ENCODE measurements around the gene CHRD.

The CHRD gene

GRCh38 chr3:184347321-184348056, 32.4 kb upstream of the CHRD start:
- H3K36me3 ChIP-seq (ENCODE audit: control insufficient read depth in 2 of 2, insufficient read depth in 2 of 2, low read length in 2 of 2): peaks cover 19 to 21% of the 10 kb centered on the region in 2 donors
- no peaks in the 10 kb centered on the region for H3K27me3 ChIP-seq (ENCODE audit: control insufficient read depth in 1 of 2, insufficient read depth in 2 of 2, low read length in 2 of 2)
- H3K4me1 ChIP-seq (ENCODE audit: control insufficient read depth, insufficient read depth, low read length): peaks cover 11% of the 10 kb centered on the region
- no peak overlapping the region for H3K4me3 ChIP-seq (ENCODE audit: low read length in 2 of 2)
- no peaks in the 10 kb centered on the region for H3K9me3 ChIP-seq (ENCODE audit: control insufficient read depth in 2 of 2, low read length in 2 of 2)
- H3K27ac ChIP-seq (ENCODE audit: low read length): no peak overlapping the region
- H3K9ac ChIP-seq (ENCODE audit: low read length in 2 of 2): no peak overlapping the region

- Histone ChIP-seq H3K9me3 (ENCODE audit: control insufficient read depth in 2 of 2, low read length in 2 of 2) (no peaks in the 10 kb centered on the region), H3K9ac (ENCODE audit: low read length in 2 of 2) (no peak overlapping the region), H3K4me1 (ENCODE audit: control insufficient read depth, insufficient read depth, low read length) (peaks cover 11% of the 10 kb centered on the region), H3K4me3 (ENCODE audit: low read length in 2 of 2) (no peak overlapping the region), H3K36me3 (ENCODE audit: control insufficient read depth in 2 of 2, insufficient read depth in 2 of 2, low read length in 2 of 2) (peaks cover 13 to 16% of the 10 kb centered on the region in 2 donors), H3K27me3 (ENCODE audit: control insufficient read depth in 1 of 2, insufficient read depth in 2 of 2, low read length in 2 of 2) (no peaks in the 10 kb centered on the region), H3K27ac (ENCODE audit: low read length) (no peak overlapping the region)
Observed at GRCh38 chr3:184348057-184348382, 31.8 kb upstream of the CHRD start.

- Histone ChIP-seq H3K27me3 (ENCODE audit: control insufficient read depth in 1 of 2, insufficient read depth in 2 of 2, low read length in 2 of 2) (no peaks in the 10 kb centered on the region), H3K4me1 (ENCODE audit: control insufficient read depth, insufficient read depth, low read length) (peaks cover 9% of the 10 kb centered on the region), H3K4me3 (ENCODE audit: low read length in 2 of 2) (no peak overlapping the region), H3K36me3 (ENCODE audit: control insufficient read depth in 2 of 2, insufficient read depth in 2 of 2, low read length in 2 of 2) (peaks cover under 1% of the 10 kb centered on the region in 2 donors), H3K27ac (ENCODE audit: low read length) (no peak overlapping the region), H3K9ac (ENCODE audit: low read length in 2 of 2) (no peak overlapping the region), H3K9me3 (ENCODE audit: control insufficient read depth in 2 of 2, low read length in 2 of 2) (no peaks in the 10 kb centered on the region)
Observed at GRCh38 chr3:184349563-184350470, 30.0 kb upstream of the CHRD start.

GRCh38 chr3:184350618-184351017, 29.2 kb upstream of the CHRD start:
- H3K36me3 ChIP-seq (ENCODE audit: control insufficient read depth in 2 of 2, insufficient read depth in 2 of 2, low read length in 2 of 2): peaks cover 3 to 6% of the 10 kb centered on the region in 2 donors
- no peaks in the 10 kb centered on the region for H3K9me3 ChIP-seq (ENCODE audit: control insufficient read depth in 2 of 2, low read length in 2 of 2)
- H3K27ac ChIP-seq (ENCODE audit: low read length): no peak overlapping the region

GRCh38 chr3:184351511-184352148, 28.2 kb upstream of the CHRD start:
- peaks cover 5 to 7% of the 10 kb centered on the region in 2 donors for H3K36me3 ChIP-seq (ENCODE audit: control insufficient read depth in 2 of 2, insufficient read depth in 2 of 2, low read length in 2 of 2)
- no peak overlapping the region for H3K27ac ChIP-seq (ENCODE audit: low read length)
- no peak overlapping the region for H3K4me3 ChIP-seq (ENCODE audit: low read length in 2 of 2)

More at GRCh38 chr3:184350618-184351017, 29.2 kb upstream of the CHRD start:
- peaks cover 9% of the 10 kb centered on the region for H3K4me1 ChIP-seq (ENCODE audit: control insufficient read depth, insufficient read depth, low read length)
- H3K4me3 ChIP-seq (ENCODE audit: low read length in 2 of 2): no peak overlapping the region
- H3K27me3 ChIP-seq (ENCODE audit: control insufficient read depth in 1 of 2, insufficient read depth in 2 of 2, low read length in 2 of 2): no peaks in the 10 kb centered on the region
- H3K9ac ChIP-seq (ENCODE audit: low read length in 2 of 2): no peak overlapping the region

GRCh38 chr3:184352149-184352785, 27.6 kb upstream of the CHRD start:
- Histone ChIP-seq H3K27ac (ENCODE audit: low read length) (no peak overlapping the region), H3K27me3 (ENCODE audit: control insufficient read depth in 1 of 2, insufficient read depth in 2 of 2, low read length in 2 of 2) (no peaks in the 10 kb centered on the region)

More at GRCh38 chr3:184351511-184352148, 28.2 kb upstream of the CHRD start:
- H3K9me3 ChIP-seq (ENCODE audit: control insufficient read depth in 2 of 2, low read length in 2 of 2): no peaks in the 10 kb centered on the region
- H3K27me3 ChIP-seq (ENCODE audit: control insufficient read depth in 1 of 2, insufficient read depth in 2 of 2, low read length in 2 of 2): no peaks in the 10 kb centered on the region
- H3K9ac ChIP-seq (ENCODE audit: low read length in 2 of 2): no peak overlapping the region
- peaks cover 6% of the 10 kb centered on the region for H3K4me1 ChIP-seq (ENCODE audit: control insufficient read depth, insufficient read depth, low read length)

GRCh38 chr3:184352897-184353545, 26.8 kb upstream of the CHRD start:
- Histone ChIP-seq H3K27ac (ENCODE audit: low read length) (no peak overlapping the region), H3K36me3 (ENCODE audit: control insufficient read depth in 2 of 2, insufficient read depth in 2 of 2, low read length in 2 of 2) (peaks cover 9 to 11% of the 10 kb centered on the region in 2 donors)

More at GRCh38 chr3:184352149-184352785, 27.6 kb upstream of the CHRD start:
- Histone ChIP-seq H3K4me3 (ENCODE audit: low read length in 2 of 2) (no peak overlapping the region), H3K9ac (ENCODE audit: low read length in 2 of 2) (no peak overlapping the region), H3K4me1 (ENCODE audit: control insufficient read depth, insufficient read depth, low read length) (peaks cover 6% of the 10 kb centered on the region), H3K9me3 (ENCODE audit: control insufficient read depth in 2 of 2, low read length in 2 of 2) (no peaks in the 10 kb centered on the region), H3K36me3 (ENCODE audit: control insufficient read depth in 2 of 2, insufficient read depth in 2 of 2, low read length in 2 of 2) (peaks cover 9 to 10% of the 10 kb centered on the region in 2 donors)

GRCh38 chr3:184353546-184353941, 26.3 kb upstream of the CHRD start:
- Histone ChIP-seq H3K27me3 (ENCODE audit: control insufficient read depth in 1 of 2, insufficient read depth in 2 of 2, low read length in 2 of 2) (no peaks in the 10 kb centered on the region), H3K27ac (ENCODE audit: low read length) (no peak overlapping the region), H3K9ac (ENCODE audit: low read length in 2 of 2) (no peak overlapping the region), H3K4me1 (ENCODE audit: control insufficient read depth, insufficient read depth, low read length) (peaks cover 6% of the 10 kb centered on the region), H3K4me3 (ENCODE audit: low read length in 2 of 2) (no peak overlapping the region), H3K9me3 (ENCODE audit: control insufficient read depth in 2 of 2, low read length in 2 of 2) (no peaks in the 10 kb centered on the region), H3K36me3 (ENCODE audit: control insufficient read depth in 2 of 2, insufficient read depth in 2 of 2, low read length in 2 of 2) (peaks cover 9 to 15% of the 10 kb centered on the region in 2 donors)

More at GRCh38 chr3:184352897-184353545, 26.8 kb upstream of the CHRD start:
- H3K27me3 ChIP-seq (ENCODE audit: control insufficient read depth in 1 of 2, insufficient read depth in 2 of 2, low read length in 2 of 2): no peaks in the 10 kb centered on the region
- H3K9ac ChIP-seq (ENCODE audit: low read length in 2 of 2): no peak overlapping the region
- H3K4me3 ChIP-seq (ENCODE audit: low read length in 2 of 2): no peak overlapping the region
- H3K4me1 ChIP-seq (ENCODE audit: control insufficient read depth, insufficient read depth, low read length): peaks cover 6% of the 10 kb centered on the region
- H3K9me3 ChIP-seq (ENCODE audit: control insufficient read depth in 2 of 2, low read length in 2 of 2): no peaks in the 10 kb centered on the region

- Histone ChIP-seq H3K9me3 (ENCODE audit: control insufficient read depth in 2 of 2, low read length in 2 of 2) (no peaks in the 10 kb centered on the region), H3K4me3 (ENCODE audit: low read length in 2 of 2) (no peak overlapping the region), H3K27me3 (ENCODE audit: control insufficient read depth in 1 of 2, insufficient read depth in 2 of 2, low read length in 2 of 2) (no peaks in the 10 kb centered on the region), H3K4me1 (ENCODE audit: control insufficient read depth, insufficient read depth, low read length) (peaks cover 6% of the 10 kb centered on the region), H3K9ac (ENCODE audit: low read length in 2 of 2) (no peak overlapping the region), H3K36me3 (ENCODE audit: control insufficient read depth in 2 of 2, insufficient read depth in 2 of 2, low read length in 2 of 2) (peaks cover 9 to 15% of the 10 kb centered on the region in 2 donors), H3K27ac (ENCODE audit: low read length) (no peak overlapping the region)
Observed at GRCh38 chr3:184354121-184354728, 25.6 kb upstream of the CHRD start.
